H1 (cell line): ENCODE data around the gene LMBR1. TPM values are rescaled to one million over a fixed set of nuclear protein-coding genes. Genes with fewer than 3 reads are reported as not detected.

Experiments
- CTCF ChIA-PET: fragments of 300-600 bp; sonication (Branson Sonifier 250); formaldehyde crosslinking; loops from one replicate; lab custom pipeline; 2021; ENCODE audit not compliant: partially characterized antibody; lab: Charles Lee
- POLR2A ChIA-PET: fragments of 300-600 bp; sonication (Branson Sonifier 250); formaldehyde crosslinking; loops from one replicate; lab custom pipeline; 2021; ENCODE audit warnings: inconsistent platforms; ENCODE audit not compliant: partially characterized antibody; lab: Charles Lee
- DNase-seq, 2 experiments: peaks; one replicate each; pipeline versions ENCODE4 v3.0.0 to v3.0.0-alpha.2; 2010 to 2022; ENCODE audit warnings: low spot score in 2 of 2, low read depth in 1 of 2, mixed read lengths in 1 of 2
- FAIRE-seq: peaks from 2 replicates; lab custom pipeline; 2011; peaks lifted over from hg19 to GRCh38; lab: Jason Lieb, UNC
- H2AFZ ChIP-seq: 2 replicates; pipeline ENCODE4 v1.8.1; 2012; ENCODE audit warnings: low read length, inconsistent platforms
- H2AK5ac ChIP-seq: 2 replicates; pipeline ENCODE4 v1.6.1; 2013; ENCODE audit warnings: low read depth, low read length
- H2BK120ac ChIP-seq: replicated peaks from 2 replicates; pipeline ENCODE3; 2013; ENCODE audit warnings: low read depth, low read length, inconsistent platforms
- H2BK12ac ChIP-seq: 2 replicates; pipeline ENCODE4 v1.6.1; 2013; ENCODE audit warnings: low read depth, low read length
- H2BK15ac ChIP-seq: 2 replicates; pipeline ENCODE4 v1.6.1; 2013; ENCODE audit warnings: low read length
- H2BK20ac ChIP-seq: 2 replicates; pipeline ENCODE4 v1.6.1; 2013; ENCODE audit warnings: low read length
- H2BK5ac ChIP-seq: 2 replicates; pipeline ENCODE4 v1.6.1; 2013; ENCODE audit warnings: low read depth, low read length
- H3K14ac ChIP-seq: 2 replicates; pipeline ENCODE4 v1.6.1; 2013; ENCODE audit warnings: inconsistent platforms; ENCODE audit not compliant: insufficient read length
- H3K18ac ChIP-seq: 2 replicates; pipeline ENCODE4 v1.6.1; 2013; ENCODE audit warnings: low read length; ENCODE audit errors: extremely low read depth
- H3K23ac ChIP-seq: 2 replicates; pipeline ENCODE4 v1.6.1; 2013; ENCODE audit warnings: inconsistent platforms; ENCODE audit not compliant: insufficient read length
- H3K23me2 ChIP-seq: 2 replicates; pipeline ENCODE4 v1.6.1; 2013; ENCODE audit warnings: low read depth, low read length
- H3K27ac ChIP-seq: 2 replicates; pipeline ENCODE4 v1.6.1; 2011; ENCODE audit warnings: low read depth, low read length, inconsistent platforms
- H3K27me3 ChIP-seq, 4 experiments: replicated peaks in 1 of 4; 1 replicate in 1 of 4; 2 replicates in 3 of 4; pipeline versions ENCODE4 v1.6.1 to v1.8.1; 2011 to 2013; ENCODE audit warnings: low read length in 3 of 4, mild to moderate bottlenecking in 3 of 4, inconsistent platforms in 2 of 4, mixed read lengths in 2 of 4, moderate library complexity in 1 of 4; ENCODE audit not compliant: control insufficient read depth in 3 of 4, insufficient read depth in 3 of 4; ENCODE audit errors: extremely low read depth in 1 of 4
- H3K36me3 ChIP-seq, 4 experiments: 2 replicates each; pipeline versions ENCODE4 v1.6.1 to v1.8.1; 2011 to 2013; ENCODE audit warnings: mild to moderate bottlenecking in 4 of 4, low read length in 3 of 4, moderate library complexity in 2 of 4, control low read depth in 1 of 4, inconsistent platforms in 1 of 4; ENCODE audit not compliant: insufficient read depth in 4 of 4, control insufficient read depth in 2 of 4
- H3K4ac ChIP-seq: replicated peaks from 2 replicates; pipeline ENCODE3; 2013; ENCODE audit warnings: low read length, low read depth, mixed read lengths, inconsistent platforms; ENCODE audit not compliant: insufficient read length
- H3K4me1 ChIP-seq, 4 experiments: replicated peaks in 1 of 4; 1 replicate in 1 of 4; 2 replicates in 3 of 4; pipeline versions ENCODE4 v1.6.1 to v1.8.1; 2011 to 2013; ENCODE audit warnings: low read length in 3 of 4, inconsistent platforms in 2 of 4, mixed read lengths in 1 of 4; ENCODE audit not compliant: insufficient read depth in 4 of 4, control insufficient read depth in 3 of 4
- H3K4me2 ChIP-seq, 2 experiments: 2 replicates each; pipeline versions ENCODE4 v1.6.1 to v1.8.1; 2011 to 2013; ENCODE audit warnings: low read depth in 2 of 2, low read length in 2 of 2, control low read depth in 1 of 2, inconsistent platforms in 1 of 2, mild to moderate bottlenecking in 1 of 2; ENCODE audit not compliant: insufficient read depth in 1 of 2
- H3K4me3 ChIP-seq, 4 experiments: fragments of 200-600, 300-600 bp in 1 of 4; sonication (generic), shearing (Covaris generic), sonication (Bioruptor Twin) in 1 of 4; 2 replicates each; pipeline versions ENCODE4 v1.5.1 to v1.8.1; 2011 to 2016; ENCODE audit warnings: low read length in 4 of 4, low read depth in 3 of 4, control low read depth in 2 of 4, inconsistent platforms in 2 of 4, mild to moderate bottlenecking in 2 of 4, mixed read lengths in 1 of 4, moderate library complexity in 1 of 4; ENCODE audit not compliant: insufficient read depth in 2 of 4; ENCODE audit errors: extremely low read depth in 1 of 4
- H3K56ac ChIP-seq: replicated peaks from 2 replicates; pipeline ENCODE3; 2013; ENCODE audit warnings: low read depth, mild to moderate bottlenecking, mixed read lengths, low read length, inconsistent platforms; ENCODE audit not compliant: insufficient read length
- H3K79me1 ChIP-seq: 2 replicates; pipeline ENCODE4 v1.6.1; 2013; ENCODE audit warnings: low read depth, low read length, control low read depth
- H3K79me2 ChIP-seq, 2 experiments: 2 replicates each; pipeline versions ENCODE4 v1.6.1 to v1.8.1; 2012 to 2013; ENCODE audit warnings: low read length in 2 of 2, mild to moderate bottlenecking in 2 of 2, inconsistent platforms in 1 of 2; ENCODE audit not compliant: insufficient read depth in 2 of 2, control insufficient read depth in 1 of 2
- H3K9ac ChIP-seq, 4 experiments: replicated peaks in 1 of 4; 1 replicate in 1 of 4; 2 replicates in 3 of 4; pipeline versions ENCODE4 v1.6.1 to v1.8.1; 2011 to 2013; ENCODE audit warnings: low read depth in 3 of 4, low read length in 3 of 4, control low read depth in 2 of 4, mild to moderate bottlenecking in 2 of 4, moderate library complexity in 2 of 4, inconsistent platforms in 1 of 4; ENCODE audit errors: extremely low read depth in 1 of 4
- H3K9me3 ChIP-seq, 2 experiments: 2 replicates each; pipeline versions ENCODE4 v1.6.1 to v1.8.1; 2012 to 2013; ENCODE audit warnings: mild to moderate bottlenecking in 2 of 2, moderate library complexity in 2 of 2, control low read depth in 1 of 2, inconsistent platforms in 1 of 2, low read depth in 1 of 2, low read length in 1 of 2, mixed read lengths in 1 of 2; ENCODE audit not compliant: insufficient read depth in 2 of 2
- H4K20me1 ChIP-seq, 2 experiments: replicated peaks in 1 of 2; 2 replicates each; pipeline versions ENCODE3 to v1.8.1; 2011 to 2013; ENCODE audit warnings: inconsistent platforms in 2 of 2, low read length in 2 of 2, mild to moderate bottlenecking in 1 of 2; ENCODE audit not compliant: insufficient read depth in 2 of 2, control insufficient read depth in 1 of 2
- H4K5ac ChIP-seq: 2 replicates; pipeline ENCODE4 v1.6.1; 2013; ENCODE audit warnings: low read length, low read depth, mixed read lengths, inconsistent platforms; ENCODE audit not compliant: insufficient read length
- H4K8ac ChIP-seq: 2 replicates; pipeline ENCODE4 v1.8.0; 2013; ENCODE audit warnings: mild to moderate bottlenecking, moderate library complexity, low read length, inconsistent platforms; ENCODE audit not compliant: insufficient read depth; ENCODE audit errors: extremely low read depth
- H4K91ac ChIP-seq: replicated peaks from 2 replicates; pipeline ENCODE3; 2013; ENCODE audit warnings: low read length, mixed read lengths, inconsistent platforms; ENCODE audit not compliant: insufficient read length
- MAFK ChIP-seq: IDR thresholded peaks from 2 replicates; pipeline ENCODE4 v1.6.1; 2012; ENCODE audit warnings: low read depth, mild to moderate bottlenecking, improper control_type of control experiment, low read length
- SIX5 ChIP-seq: IDR thresholded peaks from 2 replicates; pipeline ENCODE4 v1.6.1; 2011; ENCODE audit warnings: mild to moderate bottlenecking, low read depth, low read length
- WGBS, 2 experiments: shearing (Covaris generic) in 1 of 2; methylation state at CpG; one replicate each; pipeline versions ENCODE4 v1.1.6 to v1.1.7; 2013 to 2015; ENCODE audit warnings: low lambda C conversion rate in 2 of 2, mixed read lengths in 2 of 2, inconsistent platforms in 1 of 2, low coverage in 1 of 2, missing lambda C conversion rate in 1 of 2; ENCODE audit not compliant: insufficient replicate concordance in 2 of 2, insufficient coverage in 1 of 2, insufficient read length in 1 of 2; ENCODE audit errors: extremely low coverage in 1 of 2, missing lambda C conversion rate in 1 of 2; 5-methylcytosine and 5-hydroxymethylcytosine counted together
- polyA plus RNA-seq, 7 experiments: library from polyadenylated mRNA; depleted of rRNA in 3 of 7; stranded (reverse) in 5 of 7; unstranded in 2 of 7; fragments of >200 nt in 5 of 7; fragments of 200-250 nt in 2 of 7; gene quantifications; 1 replicate in 5 of 7; 2 replicates in 1 of 7; 4 replicates in 1 of 7; pipeline versions ENCODE4 v1.2.1 to v1.2.3, GENCODE V29; 2011 to 2013; ENCODE audit warnings: missing spikeins in 2 of 7, mixed read lengths in 2 of 7
- total RNA-seq: library from RNA; stranded (reverse); fragmentation: NEBNext Ultra II Directional; extraction: Animal tissue kit (Norgen Biotek cat#: 25700); gene quantifications from 2 replicates; pipeline ENCODE4 v1.2.1, GENCODE V29; 2021

The LMBR1 gene
- total and polyA plus RNA-seq, 2 of the 8 experiments (the other 6 are each of a cell fraction or from before 2014, with no cell fraction given): 15.1 to 70.4 TPM

- Histone ChIP-seq H3K27me3 (no peaks in the 10 kb centered on the region), H3K23ac (no peak overlapping the region), H3K9me3 (no peaks in the 10 kb centered on the region), H3K14ac (no peak overlapping the region), H3K79me1 (no peaks in the 10 kb centered on the region), H4K8ac (no peak overlapping the region), H3K79me2 (no peaks in the 10 kb centered on the region), H2AK5ac (no peak overlapping the region), H2BK20ac (no peak overlapping the region), H3K4me3 (no peak overlapping the region), H3K36me3 (no peaks in the 10 kb centered on the region), H4K91ac (no peak overlapping the region), H3K56ac (no peak overlapping the region), H2BK15ac (no peak overlapping the region), H2BK120ac (no peak overlapping the region), H3K23me2 (no peaks in the 10 kb centered on the region; the same call in 1 of the 2 replicates), H2BK12ac (no peak overlapping the region), H3K27ac (no peak overlapping the region), H3K18ac (no peak overlapping the region), H2AFZ (no peak overlapping the region), H3K4ac (no peak overlapping the region), H2BK5ac (no peak overlapping the region), H4K5ac (no peak overlapping the region), H4K20me1 (no peaks in the 10 kb centered on the region), H3K4me1 (0 out of 7 replicates have a peak, but pooled peaks cover 0 to 3% (median 0%) of the 10 kb centered on the region in 4 experiments), H3K4me2 (no peak overlapping the region), H3K9ac (no peak overlapping the region)
- FAIRE-seq: no peak
- no peak for DNase-seq
- TF ChIP-seq MAFK (0 out of 2 replicates have a peak, but pooled peaks have one; percentile 5), SIX5 (no peak)
- POLR2A ChIA-PET: no interaction called here
- WGBS, 2 experiments: 93% methylated on average over 4 of the region's 4 CpGs; no CpG with 5 or more reads in 1 of the 2 experiments
- CTCF ChIA-PET: interaction anchor here (0.7 to 1.3 kb wide), 4 partner anchors 15 to 919 kb away, joined by 3 to 4 read pairs (median 4); no protein-coding TSS in a partner anchor
Measured at GRCh38 chr7:156783864-156784263, 109.1 kb downstream of the LMBR1 start.
